ENCODE results near the gene FUNDC2. TPM values are rescaled to one million over a fixed set of nuclear protein-coding genes. Genes with fewer than 3 reads are reported as not detected.

FUNDC2 gene
- polyA plus RNA-seq, 3 donors = 42.7 to 166 (median 148) TPM

- H4K20me1 ChIP-seq (ENCODE audit: insufficient read depth, low read length) = no peaks in the 10 kb centered on the region
- no peaks in the 10 kb centered on the region for H3K4me1 ChIP-seq (ENCODE audit: control insufficient read depth in 1 of 2, insufficient read depth in 2 of 2, low read length in 2 of 2)
- H3K27ac ChIP-seq (ENCODE audit: low read depth in 1 of 2, low read length in 2 of 2) = no peak overlapping the region
- Mint-ChIP-seq H3K4me1 (no peaks in the 10 kb centered on the region), H3K36me3 (no peaks in the 10 kb centered on the region), H3K27ac (no peak overlapping the region), H3K9me3 (no peaks in the 10 kb centered on the region), H3K4me3 (no peak overlapping the region), H3K27me3 (ENCODE audit: low read depth in 3 of 3) (peaks cover 0 to 1% (median 0%) of the 10 kb centered on the region in 3 donors)
- no peak overlapping the region for H3K9ac ChIP-seq (ENCODE audit: insufficient read depth, low read length, poor library complexity, severe bottlenecking)
- no peak overlapping the region for H3K4me2 ChIP-seq (replicated peaks; ENCODE audit: extremely low read depth, low read length, poor library complexity, severe bottlenecking)
- DNase-seq = no peak
- intact Hi-C loops (cut with micrococcal nuclease) = no loop called here
- WGBS (ENCODE audit: insufficient coverage) = no CpG with 5 or more reads among the region's 3 CpGs
- H2AFZ ChIP-seq (ENCODE audit: insufficient read depth, low read depth, low read length, poor library complexity, severe bottlenecking) = no peak overlapping the region
- H3K36me3 ChIP-seq (replicated peaks in 1 of 2; ENCODE audit: control insufficient read depth in 1 of 2, insufficient read depth in 2 of 2, low read length in 2 of 2) = no peaks in the 10 kb centered on the region
- H3K4me3 ChIP-seq (replicated peaks in 1 of 3; ENCODE audit: low read depth in 2 of 3, low read length in 3 of 3) = no peak overlapping the region
- H3K79me2 ChIP-seq (ENCODE audit: insufficient read depth, low read length) = no peaks in the 10 kb centered on the region
- H3K27me3 ChIP-seq (ENCODE audit: control insufficient read depth in 2 of 2, insufficient read depth in 2 of 2, low read length in 2 of 2) = no peaks in the 10 kb centered on the region
- TF ChIP-seq CTCF (IDR thresholded peaks at IDR 0.05) = no peak
- H3K9me3 ChIP-seq (replicated peaks in 1 of 2; ENCODE audit: control insufficient read depth in 1 of 2, insufficient read depth in 1 of 2, low read length in 2 of 2) = no peaks in the 10 kb centered on the region
These were observed 35.6 kb upstream of the FUNDC2 start for GRCh38 chrX:154991039-154991438.

- Mint-ChIP-seq H3K9me3 (no peaks in the 10 kb centered on the region), H3K27me3 (ENCODE audit: low read depth in 3 of 3) (no peaks in the 10 kb centered on the region), H3K4me3 (no peak overlapping the region), H3K27ac (no peak overlapping the region), H3K4me1 (no peaks in the 10 kb centered on the region), H3K36me3 (no peaks in the 10 kb centered on the region)
- Histone ChIP-seq H3K4me1 (ENCODE audit: control insufficient read depth in 1 of 2, insufficient read depth in 2 of 2, low read length in 2 of 2) (no peaks in the 10 kb centered on the region), H3K9me3 (replicated peaks in 1 of 2; ENCODE audit: control insufficient read depth in 1 of 2, insufficient read depth in 1 of 2, low read length in 2 of 2) (no peaks in the 10 kb centered on the region), H3K27ac (ENCODE audit: low read depth in 1 of 2, low read length in 2 of 2) (no peak overlapping the region), H2AFZ (ENCODE audit: insufficient read depth, low read depth, low read length, poor library complexity, severe bottlenecking) (no peak overlapping the region), H3K36me3 (replicated peaks in 1 of 2; ENCODE audit: control insufficient read depth in 1 of 2, insufficient read depth in 2 of 2, low read length in 2 of 2) (no peaks in the 10 kb centered on the region), H3K4me3 (replicated peaks in 1 of 3; ENCODE audit: low read depth in 2 of 3, low read length in 3 of 3) (no peak overlapping the region), H4K20me1 (ENCODE audit: insufficient read depth, low read length) (no peaks in the 10 kb centered on the region), H3K79me2 (ENCODE audit: insufficient read depth, low read length) (no peaks in the 10 kb centered on the region), H3K9ac (ENCODE audit: insufficient read depth, low read length, poor library complexity, severe bottlenecking) (no peak overlapping the region), H3K4me2 (replicated peaks; ENCODE audit: extremely low read depth, low read length, poor library complexity, severe bottlenecking) (no peak overlapping the region), H3K27me3 (ENCODE audit: control insufficient read depth in 2 of 2, insufficient read depth in 2 of 2, low read length in 2 of 2) (no peaks in the 10 kb centered on the region)
- TF ChIP-seq CTCF (IDR thresholded peaks at IDR 0.05) = no peak
- WGBS (ENCODE audit: insufficient coverage) = no CpG with 5 or more reads among the region's 1 CpG
- intact Hi-C loops (cut with micrococcal nuclease) = no loop called here
- no peak for DNase-seq
These were observed 35.2 kb upstream of the FUNDC2 start for GRCh38 chrX:154991476-154991875.

Data from CD14-positive monocyte (primary cell).